Left renal pelvis (tissue), 4 donors: ENCODE data around the gene ZNF808. TPM values are rescaled to one million over a fixed set of nuclear protein-coding genes. Genes with fewer than 3 reads are reported as not detected.
"Not testable (repeated sequence)": the region's sequence is repeated elsewhere in the genome, so short reads cannot be mapped to it uniquely, and the experiment has no call there.

ENCODE experiments used
- DNase-seq, 4 donors: peaks; one replicate each; pipeline ENCODE4 v3.0.0-alpha.2; 2013; ENCODE audit warnings: low read depth in 4 of 4, low spot score in 3 of 4
- polyA plus RNA-seq, 4 donors: library from polyadenylated mRNA; unstranded; fragments of 120-200 nt; gene quantifications; one replicate each; pipeline ENCODE4 v1.2.1, GENCODE V29; 2013; ENCODE audit not compliant: insufficient read length in 4 of 4

The ZNF808 gene
- 10 to 100 TPM in 3 of 4 donors, 1 to 10 TPM in 1; 8.8 to 17.9 (median 12.5) TPM for polyA plus RNA-seq

DNA sequence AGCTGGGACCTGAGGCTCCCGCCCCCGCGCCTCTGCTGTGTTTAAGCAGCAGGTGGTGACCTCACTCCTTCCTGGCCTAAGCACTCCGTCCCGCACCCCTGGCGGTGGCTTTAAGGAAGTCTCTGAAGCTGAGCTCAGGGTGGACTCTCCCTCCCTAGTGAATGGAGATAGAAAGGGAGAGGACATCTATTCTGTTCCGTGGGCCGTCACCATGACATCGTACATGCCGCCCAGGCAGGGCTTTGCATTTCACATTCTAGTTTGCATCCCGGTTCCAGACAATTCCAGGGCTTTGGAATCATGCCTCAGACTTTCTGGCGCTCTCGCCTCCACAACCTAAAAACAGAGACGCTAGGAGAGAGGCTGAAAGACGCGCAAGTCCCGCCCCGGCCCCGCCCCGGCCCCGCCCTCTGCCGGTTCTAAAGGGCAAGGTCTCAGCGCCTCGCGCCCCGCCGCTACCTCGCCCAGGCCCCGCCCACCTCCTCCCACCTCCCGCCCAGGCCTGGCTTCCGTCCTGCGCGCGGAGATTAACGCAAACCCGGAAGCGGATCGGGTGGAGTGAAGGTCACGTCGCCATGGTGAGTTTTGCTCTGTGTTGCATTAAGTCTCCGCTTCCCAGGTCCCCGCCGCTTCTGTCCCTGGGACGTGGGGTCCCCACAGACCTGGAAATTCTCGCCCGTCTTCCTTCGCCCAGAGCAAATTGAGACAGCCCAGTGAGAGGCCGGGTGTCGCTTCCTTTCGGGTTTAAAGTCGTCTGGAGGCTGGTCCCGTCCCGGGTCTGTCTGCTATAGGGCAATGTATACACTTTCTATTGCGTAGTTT, at the start of gene ZNF808:
Gene ZNF808, plus strand, starts transcription at position 535 of the 822 bp plus-strand sequence. CDS start 15,617 bp downstream, outside the sequence.
- peak; percentile 75 to 82 (median 80) for DNase-seq

DNA sequence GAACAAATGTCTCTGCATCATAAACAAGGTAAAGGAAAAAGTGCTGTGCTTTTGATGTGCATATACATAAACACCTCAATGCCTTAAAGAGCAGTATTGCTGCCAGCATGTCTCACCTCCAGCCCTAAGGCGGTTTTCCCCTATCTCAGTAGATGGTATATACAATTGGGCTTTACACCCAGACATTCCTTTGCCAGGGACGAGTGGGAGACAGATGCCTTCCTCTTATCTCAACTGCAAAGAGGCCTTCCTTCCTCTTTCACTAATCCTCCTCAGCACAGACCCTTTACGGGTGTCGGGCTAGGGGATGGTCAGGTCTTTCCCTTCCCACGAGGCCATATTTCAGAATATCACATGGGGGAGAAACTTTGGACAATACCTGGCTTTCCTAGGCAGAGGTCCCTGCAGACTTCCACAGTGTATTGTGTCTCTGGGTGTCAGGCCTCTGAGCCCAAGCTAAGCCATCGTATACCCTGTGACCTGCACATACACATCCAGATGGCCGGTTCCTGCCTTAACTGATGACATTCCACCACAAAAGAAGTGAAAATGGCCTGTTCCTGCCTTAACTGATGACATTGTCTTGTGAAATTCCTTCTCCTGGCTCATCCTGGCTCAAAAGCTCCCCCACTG, 43.2 kb upstream of the ZNF808 start:
- not testable (repeated sequence) for DNase-seq

DNA sequence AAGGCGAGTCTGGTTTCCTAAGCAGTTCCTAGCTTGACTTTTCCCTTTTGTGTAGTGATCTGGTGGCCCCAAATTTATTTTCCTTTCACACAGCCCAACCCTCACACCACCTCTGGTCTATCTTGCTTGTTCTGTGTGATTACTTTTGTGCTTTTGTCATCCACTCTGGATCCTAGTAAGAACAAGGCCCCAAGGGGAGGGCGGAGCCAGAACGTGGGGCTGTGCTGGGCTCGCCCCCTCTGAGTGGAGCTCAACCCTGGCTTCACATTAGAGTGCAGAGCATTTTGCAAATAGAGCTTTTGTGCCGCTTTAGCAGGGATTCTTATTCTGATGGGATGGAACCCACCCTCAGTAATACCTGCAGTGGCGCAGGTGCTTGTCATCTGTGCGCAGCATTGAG, 42.4 kb upstream of the ZNF808 start:
- not testable (repeated sequence) for DNase-seq

DNA sequence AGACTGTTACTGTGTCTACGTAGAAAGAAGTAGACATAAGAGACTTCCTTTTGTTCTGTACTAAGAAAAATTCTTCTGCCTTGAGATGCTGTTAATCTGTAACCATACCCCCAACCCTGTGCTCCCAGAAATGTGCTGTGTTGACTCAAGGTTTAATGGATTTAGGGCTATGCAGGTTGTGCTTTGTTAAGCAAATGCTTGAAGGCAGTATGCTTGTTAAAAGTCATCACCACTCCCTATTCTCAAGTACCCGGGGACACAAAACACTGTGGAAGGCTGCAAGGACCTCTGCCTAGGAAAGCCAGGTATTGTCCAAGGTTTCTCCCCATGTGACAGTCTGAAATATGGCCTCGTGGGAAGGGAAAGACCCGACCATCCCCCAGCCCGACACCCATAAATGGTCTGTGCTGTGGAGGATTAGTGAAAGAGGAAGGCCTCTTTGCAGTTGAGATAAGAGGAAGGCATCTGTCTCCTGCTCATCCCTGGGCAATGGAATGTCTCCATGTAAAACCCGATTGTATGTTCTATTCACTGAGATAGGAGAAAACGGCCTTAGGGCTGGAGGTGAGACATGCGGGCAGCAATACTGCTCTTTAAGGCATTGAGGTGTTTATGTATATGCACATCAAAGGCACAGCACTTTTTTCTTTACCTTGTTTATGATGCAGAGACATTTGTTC, 41.8 kb upstream of the ZNF808 start:
- not testable (repeated sequence) for DNase-seq

DNA sequence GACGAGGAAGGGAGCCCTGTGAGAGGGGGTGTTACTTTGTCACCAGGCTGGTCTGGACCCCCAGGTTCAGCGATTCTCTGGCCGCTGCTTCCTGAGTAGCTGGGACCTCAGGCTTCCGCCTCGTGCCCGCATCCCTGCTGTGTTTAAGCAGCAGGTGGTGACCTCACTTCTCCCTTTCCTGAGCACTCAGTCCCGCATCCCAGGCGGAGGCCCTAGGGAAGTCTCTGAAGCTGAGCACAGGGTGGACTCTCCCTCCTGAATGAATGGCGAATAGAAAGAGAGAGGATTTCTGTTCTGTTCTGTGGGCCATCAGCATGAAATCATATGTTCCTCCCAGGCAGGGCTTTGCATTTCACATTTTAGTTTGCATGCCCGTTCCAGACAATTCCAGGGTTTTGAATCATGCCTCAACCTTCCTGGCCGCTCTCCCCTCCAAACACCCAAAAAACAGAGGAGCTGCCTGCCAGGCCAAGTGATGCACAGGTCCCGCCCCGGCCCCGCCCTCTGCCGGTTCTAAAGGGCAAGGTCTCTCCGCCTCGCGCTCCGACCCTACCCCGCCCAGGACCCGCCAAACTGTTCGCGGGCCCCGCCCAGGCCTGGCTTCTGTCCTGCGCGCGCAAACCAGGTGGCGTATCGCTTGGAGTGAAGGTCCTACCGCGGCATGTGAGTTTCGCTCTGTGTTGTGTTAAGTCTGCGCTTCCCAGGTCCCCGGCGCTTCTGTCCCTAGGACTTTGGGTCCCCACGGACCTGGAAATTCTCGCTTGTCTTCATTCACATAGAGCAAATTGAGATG, 35.1 kb upstream of the ZNF808 start:
- peak in 3 of 4 donors; percentile 1 to 19 (median 6) for DNase-seq

DNA sequence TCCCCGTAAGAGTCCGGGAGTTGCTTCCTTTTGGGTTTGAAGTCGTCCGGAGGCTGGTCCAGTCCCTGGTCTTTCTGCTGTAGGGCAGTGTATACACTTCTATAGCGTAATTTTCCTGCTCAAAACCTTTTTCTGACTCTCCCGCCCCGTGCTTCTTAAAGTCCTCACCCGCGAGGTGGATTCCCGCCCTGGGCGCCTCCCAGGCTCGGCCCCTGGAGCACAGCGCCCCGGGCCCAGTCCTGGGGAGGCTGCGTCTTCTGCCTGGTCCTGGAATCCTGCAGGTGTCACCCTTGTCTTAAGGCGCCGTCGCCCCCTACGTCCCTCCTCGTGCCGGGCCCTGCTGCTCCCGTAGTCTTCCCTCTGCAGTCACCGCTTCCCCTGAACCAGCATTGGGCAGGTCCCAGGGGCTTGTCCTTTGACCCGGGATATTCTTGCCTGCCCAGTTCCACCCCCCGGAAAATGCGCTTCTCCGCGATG, 34.4 kb upstream of the ZNF808 start:
- DNase-seq = peak in 3 of 4 donors; percentile 2 to 22 (median 5)

DNA sequence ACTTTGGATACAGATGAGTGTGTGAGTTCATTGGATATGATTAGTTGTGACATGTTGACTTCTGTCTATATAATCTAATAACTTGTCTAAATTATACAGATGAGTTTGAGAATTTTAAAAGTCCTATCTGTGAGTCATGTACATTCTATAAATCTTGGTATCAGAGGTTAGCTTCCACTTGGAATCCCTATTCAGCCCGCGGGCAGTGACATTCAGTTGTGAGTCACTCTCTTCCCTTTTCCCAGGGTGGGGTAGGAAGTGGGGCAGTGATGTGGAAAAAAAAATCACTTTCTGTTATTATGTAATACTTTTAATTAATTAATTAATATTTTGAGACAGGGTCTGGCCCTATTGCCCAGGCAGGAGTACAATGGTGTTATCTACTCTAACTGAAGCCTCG, 33.0 kb upstream of the ZNF808 start:
- DNase-seq = no peak

DNA sequence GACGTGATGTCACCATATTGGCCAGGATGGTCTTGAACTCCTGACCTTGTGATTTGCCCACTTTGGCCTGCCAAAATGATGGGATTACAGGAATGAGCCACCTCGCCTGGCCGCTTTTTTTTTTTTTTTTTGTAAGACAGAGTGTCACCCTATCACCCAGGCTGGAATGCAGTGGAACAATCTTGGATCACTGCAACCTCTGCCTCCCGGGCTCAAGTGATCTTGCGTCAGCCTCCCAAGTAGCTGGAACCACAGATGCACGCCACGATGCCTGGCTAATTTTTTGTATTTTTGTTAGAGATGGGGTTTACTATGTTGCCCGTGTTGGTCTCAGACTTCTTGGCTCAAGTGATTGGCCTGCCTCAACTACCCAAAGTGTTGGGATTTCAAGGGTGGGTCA, 28.9 kb upstream of the ZNF808 start:
- no peak for DNase-seq

DNA sequence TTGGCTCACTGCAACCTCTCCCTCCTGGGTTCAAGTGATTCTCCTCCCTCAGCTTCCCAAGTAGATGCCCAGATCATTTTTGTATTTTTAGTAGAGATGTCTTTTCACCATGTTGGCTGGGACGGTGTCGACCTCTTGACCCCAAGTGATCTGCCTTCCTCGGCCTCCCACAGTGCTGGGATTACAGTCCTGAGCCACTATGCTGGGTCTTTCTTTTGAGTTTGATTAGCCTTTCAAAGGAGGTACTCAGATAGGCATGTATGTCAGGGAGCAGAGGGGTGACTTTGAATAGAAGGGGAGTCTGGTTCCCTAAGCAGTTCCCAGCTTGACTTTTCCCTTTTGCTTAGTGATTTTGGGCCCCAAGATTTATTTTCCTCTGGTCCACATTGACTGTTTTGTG, 27.0 kb upstream of the ZNF808 start:
- not testable (repeated sequence) for DNase-seq

DNA sequence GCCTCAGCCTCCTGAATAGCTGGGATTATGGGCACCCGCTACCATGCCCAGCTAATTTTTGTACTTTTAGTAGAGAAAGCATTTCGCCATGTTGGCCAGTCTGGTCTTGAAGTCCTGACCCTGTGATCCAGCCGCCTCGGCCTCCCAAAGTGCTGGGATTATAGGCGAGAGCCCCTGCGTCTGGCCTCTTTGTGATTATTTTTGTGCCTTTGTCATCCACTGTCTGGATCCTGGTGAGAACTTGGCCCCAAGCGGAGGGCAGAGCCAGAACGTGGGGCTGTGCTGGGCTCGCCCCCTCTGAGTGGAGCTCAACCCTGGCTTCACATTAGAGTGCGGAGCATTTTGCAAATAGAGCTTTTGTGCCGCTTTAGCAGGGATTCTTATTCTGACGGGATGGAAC, 26.5 kb upstream of the ZNF808 start:
- DNase-seq = not testable (repeated sequence)

DNA sequence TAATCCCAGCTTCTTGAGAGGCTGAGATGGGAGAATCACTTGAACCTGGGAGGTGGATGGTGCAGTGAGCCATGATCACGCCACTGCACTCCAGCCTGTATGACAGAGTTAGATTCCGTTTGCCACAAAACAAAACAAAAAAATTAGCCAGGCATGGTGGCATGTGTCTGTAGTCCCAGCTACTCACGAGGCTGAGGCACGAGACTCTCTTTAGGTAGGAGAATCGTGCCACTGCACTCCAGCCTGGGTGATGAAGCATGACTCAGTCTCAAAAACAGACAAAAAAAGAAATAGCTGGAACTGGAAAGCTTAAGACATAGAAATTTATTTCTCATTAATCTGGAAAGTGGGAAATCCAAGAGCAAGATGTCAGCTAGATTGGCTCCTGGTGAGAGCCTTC, 20.2 kb upstream of the ZNF808 start:
- DNase-seq = no peak

DNA sequence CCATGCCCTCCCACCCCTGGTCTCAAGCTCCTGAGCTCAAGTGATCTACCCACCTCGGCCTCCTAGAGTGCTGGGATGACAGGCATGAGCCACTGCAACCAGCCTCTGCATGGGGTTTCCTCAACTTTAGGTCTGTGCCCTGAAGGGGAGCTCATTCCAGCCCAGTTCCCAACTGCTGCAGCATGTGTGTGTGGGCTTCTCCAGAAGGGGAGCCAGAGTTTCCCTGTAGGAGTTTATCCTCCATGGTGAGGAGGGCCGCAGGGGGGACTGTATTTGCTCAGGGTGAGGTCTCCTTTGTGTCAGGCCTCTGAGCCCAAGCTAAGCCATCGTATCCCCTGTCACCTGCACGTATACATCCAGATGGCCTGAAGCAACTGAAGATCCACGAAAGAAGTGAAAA, 11.3 kb upstream of the ZNF808 start:
- no peak for DNase-seq

DNA sequence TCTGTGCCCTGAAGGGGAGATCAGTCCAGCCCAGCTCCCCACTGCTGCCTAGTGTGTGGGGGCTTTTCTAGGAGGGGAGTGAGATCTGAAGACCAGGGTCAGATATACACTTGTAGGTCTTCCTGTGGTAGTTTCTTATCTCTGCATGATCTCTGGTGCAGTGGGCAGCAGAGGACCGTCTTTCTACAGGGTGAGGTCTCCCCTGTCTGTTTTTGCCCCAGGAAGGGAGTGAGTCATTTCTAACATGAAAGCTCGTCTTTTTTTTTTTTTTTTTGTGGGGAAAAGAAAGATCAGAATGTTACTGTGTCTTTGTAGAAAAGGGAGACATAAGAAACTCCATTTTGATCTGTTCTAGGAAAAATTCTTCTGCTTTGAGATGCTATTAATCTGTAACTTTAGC, 8.8 kb upstream of the ZNF808 start:
- no peak for DNase-seq

DNA sequence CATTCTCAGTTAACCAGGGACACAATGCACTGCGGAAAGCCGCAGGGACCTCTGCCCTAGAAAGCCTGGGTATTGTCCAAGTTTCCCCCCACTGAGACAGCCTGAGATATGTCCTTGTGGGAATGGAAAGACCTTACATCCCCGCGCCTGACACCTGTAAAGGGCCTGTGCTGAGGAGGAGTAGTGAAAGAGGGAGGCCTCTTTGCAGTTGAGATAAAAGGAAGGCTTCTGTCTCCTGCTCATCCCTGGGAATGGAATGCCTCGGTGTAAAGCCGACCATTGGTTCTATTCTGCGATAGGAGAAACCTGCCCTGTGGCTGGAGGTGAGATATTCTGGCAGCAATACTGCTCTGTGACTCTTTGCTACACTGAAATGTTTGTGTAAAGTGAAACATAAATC, 8.3 kb upstream of the ZNF808 start:
- not testable (repeated sequence) for DNase-seq

DNA sequence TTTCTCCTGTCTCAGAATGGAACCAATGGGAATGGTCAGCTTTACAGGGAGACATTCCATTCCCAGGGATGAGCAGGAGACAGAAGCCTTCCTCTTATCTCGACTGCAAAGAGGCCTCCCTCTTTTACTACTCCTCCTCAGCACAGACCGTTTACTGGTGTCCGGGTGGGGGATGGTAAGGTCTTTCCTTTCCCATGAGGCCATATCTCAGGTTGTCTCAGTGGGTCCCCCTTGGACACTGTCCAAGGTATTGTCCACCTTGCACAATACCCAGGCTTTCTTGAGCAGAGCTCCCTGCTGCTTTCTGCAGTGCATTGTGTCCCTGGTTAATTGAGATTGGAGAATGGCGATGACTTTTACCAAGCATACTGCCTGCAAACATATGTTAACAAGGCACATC, 7.5 kb upstream of the ZNF808 start:
- DNase-seq = no peak

DNA sequence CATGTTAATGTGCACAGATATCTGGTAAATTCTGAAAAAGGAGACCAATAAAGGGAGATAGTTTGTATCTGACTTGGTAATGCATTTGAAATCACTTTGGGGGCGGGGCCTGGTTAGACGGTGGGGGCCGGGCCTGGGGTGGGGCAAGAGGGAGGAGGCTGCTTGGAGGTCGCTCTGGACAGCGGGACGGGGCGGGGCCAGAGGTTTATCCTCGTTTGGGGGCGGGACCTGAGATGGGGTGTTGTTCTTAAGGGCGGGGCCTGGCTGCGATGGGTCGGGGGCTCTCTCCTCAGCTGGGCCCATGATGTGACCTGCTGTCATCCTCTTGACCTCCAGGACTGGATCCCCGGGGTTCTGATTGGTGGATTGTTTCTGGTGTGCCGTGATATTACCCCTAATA, 4.9 kb upstream of the ZNF808 start:
- DNase-seq = no peak

DNA sequence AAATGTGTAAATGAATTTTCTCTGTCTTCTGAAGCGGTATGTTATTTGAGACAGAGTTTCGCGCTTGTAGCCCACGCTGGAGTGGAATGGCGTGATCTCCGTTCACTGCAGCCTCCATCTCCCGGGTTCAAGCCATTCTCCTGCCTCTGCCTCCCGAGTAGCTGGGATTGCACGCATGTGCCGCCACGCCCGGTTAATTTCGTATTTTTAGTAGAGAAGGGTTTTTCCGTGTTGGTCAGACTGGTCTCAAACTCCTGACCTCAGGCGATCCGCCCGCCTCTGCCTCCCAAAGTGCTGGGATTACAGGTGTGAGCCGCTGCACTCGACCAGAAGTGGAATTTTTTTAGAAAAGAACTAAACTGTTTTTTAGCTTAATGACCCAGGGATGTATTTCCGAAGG, 3.4 kb upstream of the ZNF808 start:
- no peak for DNase-seq

DNA sequence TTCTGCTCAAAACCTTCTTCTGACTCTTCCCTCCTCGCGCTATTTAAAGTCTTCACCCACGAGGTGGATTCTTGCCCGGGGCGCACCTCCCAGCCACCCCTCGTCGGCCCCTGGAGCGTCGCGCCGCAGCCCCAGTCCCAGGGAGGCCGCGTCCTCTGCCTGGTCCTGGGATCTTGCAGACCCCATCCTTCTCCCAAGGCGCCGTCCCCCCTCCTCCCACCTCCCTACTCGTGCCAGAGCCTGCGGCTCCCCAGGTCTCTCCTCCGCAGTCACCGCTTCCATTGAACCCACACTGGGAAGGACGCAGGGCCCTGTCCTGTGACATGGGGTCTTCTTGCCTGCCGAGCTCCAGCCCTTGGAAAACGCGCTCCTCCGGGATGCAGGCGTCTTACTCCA, 486 bp downstream of the ZNF808 start:
- no peak for DNase-seq

DNA sequence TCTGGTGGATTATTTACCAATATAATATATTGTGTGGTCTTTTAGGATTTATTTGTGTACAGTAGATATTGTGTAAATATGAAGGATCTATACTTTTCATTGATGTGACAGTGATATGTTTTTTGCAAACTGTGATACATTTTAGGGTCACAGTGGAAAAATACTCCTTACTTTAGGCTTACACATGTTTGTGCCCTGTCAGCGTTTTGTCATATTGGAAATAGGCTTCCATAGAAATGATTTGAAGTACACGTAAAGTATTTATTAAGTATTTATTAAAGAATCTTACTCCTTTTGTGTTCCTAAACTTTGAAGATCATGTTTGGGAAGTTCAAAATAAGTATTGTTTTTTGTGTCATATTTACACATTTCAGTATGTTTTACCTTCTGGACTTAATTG, 5.0 kb downstream of the ZNF808 start:
- no peak for DNase-seq

DNA sequence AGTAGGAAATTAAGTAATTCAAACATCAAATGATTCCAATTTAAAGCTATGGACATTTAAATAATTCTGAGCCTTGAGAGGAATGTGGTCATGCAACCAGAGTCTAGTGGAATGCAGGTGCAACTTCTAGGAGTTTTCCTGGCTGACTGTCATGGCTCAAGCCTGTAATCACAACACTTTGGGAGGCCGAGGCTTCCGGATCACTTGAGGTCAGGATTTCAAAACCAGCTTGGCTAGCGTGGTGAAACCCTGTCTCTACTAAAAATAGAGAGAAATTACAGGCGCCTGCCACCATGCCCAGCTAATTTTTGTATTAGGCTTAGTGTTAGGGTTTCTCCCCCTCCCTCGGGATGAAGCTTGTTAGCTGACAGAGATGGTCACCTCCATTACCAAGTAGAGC, 6.4 kb downstream of the ZNF808 start:
- no peak for DNase-seq

DNA sequence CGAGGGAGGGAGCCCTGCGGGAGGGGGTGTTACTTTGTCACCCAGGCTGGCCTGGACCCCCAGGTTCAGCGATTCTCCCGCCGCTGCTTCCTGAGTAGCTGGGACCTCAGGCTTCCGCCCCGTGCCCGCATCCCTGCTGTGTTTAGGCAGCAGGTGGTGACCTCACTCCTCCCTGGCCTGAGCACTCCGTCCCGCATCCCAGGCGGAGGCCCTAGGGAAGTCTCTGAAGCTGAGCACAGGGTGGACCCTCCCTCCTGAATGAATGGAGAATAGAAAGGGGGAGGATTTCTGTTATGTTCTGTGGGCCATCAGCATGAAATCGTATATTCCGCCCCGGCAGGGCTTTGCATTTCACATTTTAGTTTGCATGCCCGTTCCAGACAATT, 7.9 kb downstream of the ZNF808 start:
- not testable (repeated sequence) for DNase-seq
